ENCODE results near the gene TADA1. TPM values are rescaled to one million over a fixed set of nuclear protein-coding genes. Genes with fewer than 3 reads are reported as not detected.

The TADA1 gene
- total RNA-seq, 1 experiment from 2014 or later: 16.0 TPM

DNA sequence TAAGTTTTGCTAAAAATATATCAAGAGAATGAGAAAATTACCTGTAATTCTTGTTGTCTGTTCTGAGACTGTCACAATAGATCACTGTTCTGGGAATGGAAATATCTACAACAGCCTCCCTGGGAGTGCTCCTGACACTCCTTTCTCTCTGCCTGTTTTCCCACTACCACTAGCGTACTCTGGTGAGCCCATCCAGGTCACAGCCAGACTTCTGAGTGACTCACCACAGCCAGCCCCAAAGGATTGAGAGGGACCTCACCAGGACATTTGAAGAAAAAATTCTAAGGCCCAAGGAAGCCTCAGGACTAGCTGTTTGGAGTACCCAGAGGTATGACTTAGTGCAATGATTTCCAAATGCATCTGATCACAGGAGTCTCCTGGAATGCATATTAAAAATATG is 39.0 kb upstream of the TADA1 start:
- no TSS peak for BruUV-seq (replicated peaks)
- CTCF ChIA-PET: interaction anchor here (1.4 kb wide), 1 partner anchor 142 kb away, joined by 5 read pairs; no protein-coding TSS in a partner anchor

More for the DNA sequence above, 39.0 kb upstream of the TADA1 start:
- Histone ChIP-seq H4K20me1 (ENCODE audit: insufficient read depth) (no peaks in the 10 kb centered on the region), H3K4me1 (ENCODE audit: control insufficient read depth in 1 of 2, insufficient read depth in 2 of 2, low read length in 2 of 2) (peaks cover 0 to 35% of the 10 kb centered on the region in 2 experiments; a peak in 3 of 4 replicates), H3K9me3 (ENCODE audit: control insufficient read depth in 1 of 2, insufficient read depth in 1 of 2, low read depth in 1 of 2, low read length in 2 of 2) (no peaks in the 10 kb centered on the region), H3K9ac (ENCODE audit: low read length) (no peak overlapping the region), H3K79me2 (ENCODE audit: insufficient read depth, low read length) (no peaks in the 10 kb centered on the region), H3K9me2 (ENCODE audit: insufficient read depth) (no peaks in the 10 kb centered on the region), H3K4me3 (replicated peaks in 1 of 2; ENCODE audit: low read depth in 1 of 2, low read length in 2 of 2) (no peak overlapping the region), H3K27ac (ENCODE audit: low read depth, low read length) (no peak overlapping the region), H3K4me2 (ENCODE audit: low read length) (0 out of 2 replicates have a peak overlapping the region, but pooled peaks have one; percentile 42), H3K27me3 (ENCODE audit: insufficient read depth, low read length) (no peaks in the 10 kb centered on the region), H2AFZ (ENCODE audit: low read depth, low read length, poor library complexity, severe bottlenecking) (no peak overlapping the region), H3K36me3 (ENCODE audit: control insufficient read depth in 1 of 2, insufficient read depth in 2 of 2, low read length in 2 of 2) (no peaks in the 10 kb centered on the region)
- intact Hi-C loops (cut with micrococcal nuclease): loop anchor here (1.0 kb wide), 1 partner anchor 618 kb away; no protein-coding TSS in a partner anchor
- DNase-seq (ENCODE audit: low read depth, low spot score) (no peak), ATAC-seq (no peak)
- TF ChIP-seq RAD21 (IDR thresholded peaks at IDR 0.05; ENCODE audit: low read depth): no peak
- TF ChIP-seq ZNF274 (IDR thresholded peaks at IDR 0.05; ENCODE audit: low read depth, low read length): no peak
- TF ChIP-seq EZH2phosphoT487 (IDR thresholded peaks at IDR 0.05; ENCODE audit: borderline replicate concordance): no peak
- no peak for TF ChIP-seq POLR2AphosphoS5 (IDR thresholded peaks at IDR 0.05; ENCODE audit: low read depth, low read length)
- no peak for TF ChIP-seq EGR1 (IDR thresholded peaks at IDR 0.05; ENCODE audit: low read depth)
- TF ChIP-seq SIN3A (IDR thresholded peaks at IDR 0.05; ENCODE audit: low read depth): no peak
- no peak for TF ChIP-seq POLR2A (IDR thresholded peaks at IDR 0.05; ENCODE audit: borderline replicate concordance, extremely low read depth, insufficient read depth, insufficient read length)
- no peak for TF ChIP-seq CEBPB (IDR thresholded peaks at IDR 0.05; ENCODE audit: low read depth)
- TF ChIP-seq EZH2 (IDR thresholded peaks at IDR 0.05): no peak
- TF ChIP-seq ELF1 (IDR thresholded peaks at IDR 0.05; ENCODE audit: borderline replicate concordance, low read depth): no peak
- TF ChIP-seq, protein P1, sequence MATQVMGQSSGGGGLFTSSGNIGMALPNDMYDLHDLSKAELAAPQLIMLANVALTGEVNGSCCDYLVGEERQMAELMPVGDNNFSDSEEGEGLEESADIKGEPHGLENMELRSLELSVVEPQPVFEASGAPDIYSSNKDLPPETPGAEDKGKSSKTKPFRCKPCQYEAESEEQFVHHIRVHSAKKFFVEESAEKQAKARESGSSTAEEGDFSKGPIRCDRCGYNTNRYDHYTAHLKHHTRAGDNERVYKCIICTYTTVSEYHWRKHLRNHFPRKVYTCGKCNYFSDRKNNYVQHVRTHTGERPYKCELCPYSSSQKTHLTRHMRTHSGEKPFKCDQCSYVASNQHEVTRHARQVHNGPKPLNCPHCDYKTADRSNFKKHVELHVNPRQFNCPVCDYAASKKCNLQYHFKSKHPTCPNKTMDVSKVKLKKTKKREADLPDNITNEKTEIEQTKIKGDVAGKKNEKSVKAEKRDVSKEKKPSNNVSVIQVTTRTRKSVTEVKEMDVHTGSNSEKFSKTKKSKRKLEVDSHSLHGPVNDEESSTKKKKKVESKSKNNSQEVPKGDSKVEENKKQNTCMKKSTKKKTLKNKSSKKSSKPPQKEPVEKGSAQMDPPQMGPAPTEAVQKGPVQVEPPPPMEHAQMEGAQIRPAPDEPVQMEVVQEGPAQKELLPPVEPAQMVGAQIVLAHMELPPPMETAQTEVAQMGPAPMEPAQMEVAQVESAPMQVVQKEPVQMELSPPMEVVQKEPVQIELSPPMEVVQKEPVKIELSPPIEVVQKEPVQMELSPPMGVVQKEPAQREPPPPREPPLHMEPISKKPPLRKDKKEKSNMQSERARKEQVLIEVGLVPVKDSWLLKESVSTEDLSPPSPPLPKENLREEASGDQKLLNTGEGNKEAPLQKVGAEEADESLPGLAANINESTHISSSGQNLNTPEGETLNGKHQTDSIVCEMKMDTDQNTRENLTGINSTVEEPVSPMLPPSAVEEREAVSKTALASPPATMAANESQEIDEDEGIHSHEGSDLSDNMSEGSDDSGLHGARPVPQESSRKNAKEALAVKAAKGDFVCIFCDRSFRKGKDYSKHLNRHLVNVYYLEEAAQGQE (IDR thresholded peaks at IDR 0.05; ENCODE audit: low read depth): no peak
- ChIA-PET POLR2A (no interaction called here), RAD21 (ENCODE audit: low non-redundant PET in 1 of 2, low total read pairs in 2 of 2, uncharacterized antibody in 2 of 2, unreplicated experiment in 2 of 2) (no interaction called here)
